ENCODE results near the gene TMEM120A.

TMEM120A gene

GRCh38 chr7:76002139-76002538 is 7.7 kb upstream of the TMEM120A start:
- TF ChIP-seq GATA2 (IDR thresholded peaks at IDR 0.05; ENCODE audit: low read depth, low read length), result no peak
- no peak for TF ChIP-seq GATA3 (IDR thresholded peaks at IDR 0.05; ENCODE audit: low read depth, low read length)

GRCh38 chr7:76000566-76000965 is 6.2 kb upstream of the TMEM120A start:
- no peak for TF ChIP-seq GATA3 (IDR thresholded peaks at IDR 0.05; ENCODE audit: low read depth, low read length)
- no peak for TF ChIP-seq GATA2 (IDR thresholded peaks at IDR 0.05; ENCODE audit: low read depth, low read length)

GRCh38 chr7:75998038-75998437 is 3.6 kb upstream of the TMEM120A start:
- no peak for TF ChIP-seq GATA2 (IDR thresholded peaks at IDR 0.05; ENCODE audit: low read depth, low read length)
- TF ChIP-seq GATA3 (IDR thresholded peaks at IDR 0.05; ENCODE audit: low read depth, low read length), result no peak

- TF ChIP-seq GATA3 (IDR thresholded peaks at IDR 0.05; ENCODE audit: low read depth, low read length), result no peak
- TF ChIP-seq GATA2 (IDR thresholded peaks at IDR 0.05; ENCODE audit: low read depth, low read length), result no peak
These were observed 2.1 kb upstream of the TMEM120A start for GRCh38 chr7:75996476-75996875.

- TF ChIP-seq GATA2 (IDR thresholded peaks at IDR 0.05; ENCODE audit: low read depth, low read length), result no peak
- TF ChIP-seq GATA3 (IDR thresholded peaks at IDR 0.05; ENCODE audit: low read depth, low read length), result no peak
These were observed 1.6 kb upstream of the TMEM120A start for GRCh38 chr7:75995996-75996395.

- TF ChIP-seq GATA2 (IDR thresholded peaks at IDR 0.05; ENCODE audit: low read depth, low read length), result no peak
- TF ChIP-seq GATA3 (IDR thresholded peaks at IDR 0.05; ENCODE audit: low read depth, low read length), result no peak
These were observed 667 bp upstream of the TMEM120A start for GRCh38 chr7:75995052-75995471.

- TF ChIP-seq GATA2 (IDR thresholded peaks at IDR 0.05; ENCODE audit: low read depth, low read length), result no peak
- no peak for TF ChIP-seq GATA3 (IDR thresholded peaks at IDR 0.05; ENCODE audit: low read depth, low read length)
These were observed 557 bp downstream of the TMEM120A start for GRCh38 chr7:75993689-75994387.

- TF ChIP-seq GATA3 (IDR thresholded peaks at IDR 0.05; ENCODE audit: low read depth, low read length), result no peak
- no peak for TF ChIP-seq GATA2 (IDR thresholded peaks at IDR 0.05; ENCODE audit: low read depth, low read length)
These were observed 2.2 kb downstream of the TMEM120A start for GRCh38 chr7:75992083-75992755.

GRCh38 chr7:75991531-75992082 is 2.8 kb downstream of the TMEM120A start:
- TF ChIP-seq GATA2 (IDR thresholded peaks at IDR 0.05; ENCODE audit: low read depth, low read length), result no peak
- TF ChIP-seq GATA3 (IDR thresholded peaks at IDR 0.05; ENCODE audit: low read depth, low read length), result no peak

GRCh38 chr7:75989500-75990388 is 4.7 kb downstream of the TMEM120A start:
- no peak for TF ChIP-seq GATA2 (IDR thresholded peaks at IDR 0.05; ENCODE audit: low read depth, low read length)
- TF ChIP-seq GATA3 (IDR thresholded peaks at IDR 0.05; ENCODE audit: low read depth, low read length), result no peak

- TF ChIP-seq GATA3 (IDR thresholded peaks at IDR 0.05; ENCODE audit: low read depth, low read length) (no peak), GATA2 (IDR thresholded peaks at IDR 0.05; ENCODE audit: low read depth, low read length) (no peak)
These were observed 5.6 kb downstream of the TMEM120A start for GRCh38 chr7:75988568-75989499.

- no peak for TF ChIP-seq GATA3 (IDR thresholded peaks at IDR 0.05; ENCODE audit: low read depth, low read length)
- TF ChIP-seq GATA2 (IDR thresholded peaks at IDR 0.05; ENCODE audit: low read depth, low read length), result no peak
These were observed 6.4 kb downstream of the TMEM120A start for GRCh38 chr7:75987805-75988567.
